Measurements from ENCODE around the gene ROR1. TPM values are rescaled to one million over a fixed set of nuclear protein-coding genes. Genes with fewer than 3 reads are reported as not detected.

ROR1 gene
- total and polyA plus RNA-seq, 10 of the 15 experiments (the other 5 are each of a cell fraction or from before 2014, with no cell fraction given): 0.02 to 0.08 (median 0.05) TPM; not detected in 6

- TF ChIP-seq CREB1 (IDR thresholded peaks at IDR 0.05; ENCODE audit: low read depth) (no peak), MYC (IDR thresholded peaks at IDR 0.05; ENCODE audit: insufficient read depth, insufficient read length, insufficient replicate concordance, low read length, severe bottlenecking) (no peak), SIN3A (IDR thresholded peaks at IDR 0.05; ENCODE audit: low read depth, low read length) (no peak), KAT2A (conservative IDR thresholded peaks at IDR 0.05; ENCODE audit: control insufficient read depth, low read depth, low read length) (no peak), ZNF384 (IDR thresholded peaks at IDR 0.05; ENCODE audit: borderline replicate concordance, low read depth, low read length) (no peak), USF2 (IDR thresholded peaks at IDR 0.05; ENCODE audit: borderline replicate concordance, low read depth, low read length) (no peak), NBN (IDR thresholded peaks at IDR 0.05) (no peak), CHD4 (IDR thresholded peaks at IDR 0.05) (no peak), ZNF217 (IDR thresholded peaks at IDR 0.05) (no peak)
- Histone ChIP-seq H3K27ac (ENCODE audit: control insufficient read depth, insufficient read depth) (no peak overlapping the region), H4K20me1 (ENCODE audit: control insufficient read depth, insufficient read depth) (no peaks in the 10 kb centered on the region), H3K9me3 (replicated peaks; ENCODE audit: control insufficient read depth, insufficient read depth, low read length) (no peaks in the 10 kb centered on the region), H3K4me3 (no peak overlapping the region), H3K36me3 (ENCODE audit: control insufficient read depth in 2 of 2, insufficient read depth in 2 of 2, low read length in 1 of 2) (no peaks in the 10 kb centered on the region), H3K79me2 (ENCODE audit: control insufficient read depth, insufficient read depth, low read length) (no peaks in the 10 kb centered on the region), H3K4me1 (ENCODE audit: control insufficient read depth, insufficient read depth, low read length) (no peaks in the 10 kb centered on the region), H3K9ac (ENCODE audit: control insufficient read depth, insufficient read depth, low read length) (no peak overlapping the region), H3K27me3 (replicated peaks in 1 of 2; ENCODE audit: control insufficient read depth in 2 of 2, insufficient read depth in 2 of 2, low read length in 1 of 2) (no peaks in the 10 kb centered on the region; a peak in 1 of 4 replicates), H3K4me2 (ENCODE audit: control insufficient read depth, insufficient read depth) (no peak overlapping the region), H2AFZ (ENCODE audit: control insufficient read depth, low read depth, low read length) (no peak overlapping the region)
- DNase-seq (ENCODE audit: low read depth, low spot score) (no peak), FAIRE-seq (no peak), ATAC-seq (no peak)
- ChIA-PET RAD21 (ENCODE audit: unreplicated experiment) (interaction anchor here (0.6 to 0.9 kb wide), 2 partner anchors 56 to 57 kb away, joined by 3 read pairs; no protein-coding TSS in a partner anchor), CTCF (interaction anchor here (1.3 to 2.3 kb wide), 3 partner anchors 15 to 56 kb away, joined by 3 to 4 read pairs (median 3); no protein-coding TSS in a partner anchor), POLR2A (no interaction called here), SMC1A (ENCODE audit: uncharacterized antibody, unreplicated experiment) (interaction anchor here (0.7 to 1.7 kb wide), 3 partner anchors 8 to 11 kb away, joined by 3 to 4 read pairs (median 3); no protein-coding TSS in a partner anchor)
- in situ Hi-C loops (cut with MboI): no loop called here
- BruUV-seq (replicated peaks): no TSS peak
- intact Hi-C loops (cut with micrococcal nuclease; ENCODE audit: unreplicated experiment): no loop called here
- WGBS (ENCODE audit: insufficient coverage, insufficient replicate concordance, low lambda C conversion rate, missing lambda C conversion rate): 4% methylated on average over 4 of the region's 4 CpGs
Measured at GRCh38 chr1:63748046-63748580, 25.7 kb upstream of the ROR1 start.
